SK-N-SH treated with all-trans-retinoic acid at 6 μM for 48 hours (cell line): ENCODE measurements around the gene KAT7.
A peak's percentile ranks its signal among the peaks of the same experiment; 100 is the strongest.

ENCODE experiments used
- ATAC-seq: fragments of 200-7000 bp; cut with Tn5 transposase; 3 replicates; pipeline ENCODE4 v1.9.1; 2020; ENCODE audit warnings: mild to moderate bottlenecking, moderate library complexity
- ARNTL ChIP-seq: fragments of 450-650 bp; formaldehyde crosslinking; IDR thresholded peaks from 2 replicates; pipeline ENCODE4 v1.5.0; 2020; ENCODE audit warnings: low read depth, mild to moderate bottlenecking, moderate library complexity, borderline replicate concordance
- BACH2 ChIP-seq: fragments of 250-450 bp; sonication (Bioruptor Pico); IDR thresholded peaks from 2 replicates; pipeline ENCODE4 v1.9.0; 2021; ENCODE audit warnings: mild to moderate bottlenecking, borderline replicate concordance
- CSDC2 ChIP-seq: fragments of 250-450 bp; sonication (Bioruptor Pico); IDR thresholded peaks from 2 replicates; pipeline ENCODE4 v1.5.0; 2020; ENCODE audit warnings: mild to moderate bottlenecking, moderate library complexity
- GLIS3 ChIP-seq: fragments of 250-450 bp; sonication (Bioruptor Pico); IDR thresholded peaks from 2 replicates; pipeline ENCODE4 v1.5.0; 2020; ENCODE audit warnings: mild to moderate bottlenecking, moderate library complexity
- ISL1 ChIP-seq: fragments of 250-450 bp; sonication (Bioruptor Pico); IDR thresholded peaks from 2 replicates; pipeline ENCODE4 v2.1.2; 2022; ENCODE audit warnings: mild to moderate bottlenecking, moderate library complexity
- PPARA ChIP-seq: fragments of 250-450 bp; sonication (Bioruptor Pico); IDR thresholded peaks from 2 replicates; pipeline ENCODE4 v1.5.0; 2020; ENCODE audit warnings: mild to moderate bottlenecking, borderline replicate concordance
- RARB ChIP-seq: fragments of 250-450 bp; sonication (Bioruptor Pico); IDR thresholded peaks from 2 replicates; pipeline ENCODE4 v1.8.0; 2021; ENCODE audit warnings: mild to moderate bottlenecking, moderate library complexity
- SNAI2 ChIP-seq: fragments of 250-450 bp; sonication (Bioruptor Pico); IDR thresholded peaks from 2 replicates; pipeline ENCODE4 v1.5.0; 2020; ENCODE audit warnings: mild to moderate bottlenecking, moderate library complexity
- TOX ChIP-seq: fragments of 250-450 bp; sonication (Bioruptor Pico); IDR thresholded peaks from 2 replicates; pipeline ENCODE4 v1.8.0; 2021; ENCODE audit warnings: mild to moderate bottlenecking, moderate library complexity, borderline replicate concordance
- ZC3H10 ChIP-seq: fragments of 250-450 bp; sonication (Bioruptor Pico); IDR thresholded peaks from 2 replicates; pipeline ENCODE4 v1.5.1; 2021; ENCODE audit warnings: mild to moderate bottlenecking, moderate library complexity
- ZFP3 ChIP-seq: fragments of 250-450 bp; sonication (Bioruptor Pico); IDR thresholded peaks from 2 replicates; pipeline ENCODE4 v1.5.0; 2020; ENCODE audit warnings: mild to moderate bottlenecking, moderate library complexity
- ZNF565 ChIP-seq: fragments of 450-650 bp; formaldehyde crosslinking; conservative IDR thresholded peaks from 2 replicates; pipeline ENCODE4 v1.5.0; 2020; ENCODE audit warnings: low read depth, mild to moderate bottlenecking, moderate library complexity
- ZNF70 ChIP-seq: fragments of 450-650 bp; formaldehyde crosslinking; IDR thresholded peaks from 2 replicates; pipeline ENCODE4 v1.5.0; 2020; ENCODE audit warnings: mild to moderate bottlenecking, moderate library complexity
- ZNF8 ChIP-seq: fragments of 450-650 bp; formaldehyde crosslinking; IDR thresholded peaks from 2 replicates; pipeline ENCODE4 v1.5.0; 2020; ENCODE audit warnings: mild to moderate bottlenecking, moderate library complexity
- TF ChIP-seq, protein P1 (sequence below): fragments of 250-450 bp; sonication (Bioruptor Pico); IDR thresholded peaks from 2 replicates; pipeline ENCODE4 v1.8.0; 2021; ENCODE audit warnings: low read depth, mild to moderate bottlenecking, moderate library complexity, borderline replicate concordance
- TF ChIP-seq, protein P2 (sequence below): fragments of 250-450 bp; sonication (Bioruptor Pico); IDR thresholded peaks from 2 replicates; pipeline ENCODE4 v1.5.0; 2020; ENCODE audit warnings: mild to moderate bottlenecking, moderate library complexity
- TF ChIP-seq, protein P3 (sequence below): fragments of 250-450 bp; sonication (Bioruptor Pico); IDR thresholded peaks from 2 replicates; pipeline ENCODE4 v1.8.0; 2020; ENCODE audit warnings: mild to moderate bottlenecking, moderate library complexity, borderline replicate concordance
- TF ChIP-seq, protein P4 (sequence below): fragments of 250-450 bp; sonication (Bioruptor Pico); IDR thresholded peaks from 2 replicates; pipeline ENCODE4 v1.5.1; 2020; ENCODE audit warnings: low read depth, mild to moderate bottlenecking, moderate library complexity

Gene KAT7

DNA sequence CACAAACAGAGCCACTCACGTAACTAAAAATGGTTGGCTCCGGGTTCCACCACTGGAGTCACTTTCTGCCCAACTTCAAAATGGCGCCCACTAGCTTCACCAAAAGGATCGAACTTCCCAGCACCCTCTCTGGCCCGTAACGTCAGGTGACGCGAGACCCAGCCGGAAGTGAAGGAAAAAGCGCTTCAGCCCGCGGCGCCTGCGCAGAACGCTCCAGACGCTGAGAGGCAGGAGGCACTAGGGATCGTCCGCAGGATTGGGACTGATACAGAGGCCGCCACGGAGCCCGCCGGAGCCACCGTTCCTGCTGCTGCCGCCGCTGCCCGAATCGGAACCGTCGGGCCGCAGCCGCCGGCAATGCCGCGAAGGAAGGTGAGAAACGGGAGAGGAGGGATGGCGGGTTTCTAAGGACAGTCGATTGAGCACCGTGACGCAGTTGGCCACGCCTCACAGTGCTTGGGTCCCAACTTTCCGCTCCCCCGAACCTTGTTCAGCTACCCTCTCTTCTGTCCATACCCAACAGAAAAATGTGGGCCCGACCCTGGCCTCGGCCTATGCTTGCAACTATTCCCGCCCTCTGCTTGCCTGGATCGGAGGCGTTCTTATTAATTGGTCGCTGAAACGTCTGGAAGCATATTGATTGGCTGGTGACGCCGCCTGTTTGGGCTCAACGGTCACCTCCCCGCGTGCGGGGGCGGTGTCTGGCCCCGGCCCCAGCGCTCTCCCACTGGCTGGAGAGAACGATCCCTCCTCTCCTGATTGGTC lies at the start of gene KAT7:
Gene KAT7 (plus strand): TSS at position 204 of the 765 bp plus-strand sequence. CDS start 154 bp downstream, at position 358.
- TF ChIP-seq ZFP3 (CRISPR knock-in tag) (peak; percentile 46; the same call in 1 of the 2 replicates), TOX (CRISPR knock-in tag) (0 out of 2 replicates have a peak, but pooled peaks have one; percentile 20), CSDC2 (CRISPR knock-in tag) (0 out of 2 replicates have a peak, but pooled peaks have one; percentile 12)
- TF ChIP-seq, protein P1, sequence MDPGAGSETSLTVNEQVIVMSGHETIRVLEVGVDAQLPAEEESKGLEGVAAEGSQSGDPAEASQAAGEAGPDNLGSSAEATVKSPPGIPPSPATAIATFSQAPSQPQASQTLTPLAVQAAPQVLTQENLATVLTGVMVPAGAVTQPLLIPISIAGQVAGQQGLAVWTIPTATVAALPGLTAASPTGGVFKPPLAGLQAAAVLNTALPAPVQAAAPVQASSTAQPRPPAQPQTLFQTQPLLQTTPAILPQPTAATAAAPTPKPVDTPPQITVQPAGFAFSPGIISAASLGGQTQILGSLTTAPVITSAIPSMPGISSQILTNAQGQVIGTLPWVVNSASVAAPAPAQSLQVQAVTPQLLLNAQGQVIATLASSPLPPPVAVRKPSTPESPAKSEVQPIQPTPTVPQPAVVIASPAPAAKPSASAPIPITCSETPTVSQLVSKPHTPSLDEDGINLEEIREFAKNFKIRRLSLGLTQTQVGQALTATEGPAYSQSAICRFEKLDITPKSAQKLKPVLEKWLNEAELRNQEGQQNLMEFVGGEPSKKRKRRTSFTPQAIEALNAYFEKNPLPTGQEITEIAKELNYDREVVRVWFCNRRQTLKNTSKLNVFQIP = no peak
- TF ChIP-seq, protein P2, sequence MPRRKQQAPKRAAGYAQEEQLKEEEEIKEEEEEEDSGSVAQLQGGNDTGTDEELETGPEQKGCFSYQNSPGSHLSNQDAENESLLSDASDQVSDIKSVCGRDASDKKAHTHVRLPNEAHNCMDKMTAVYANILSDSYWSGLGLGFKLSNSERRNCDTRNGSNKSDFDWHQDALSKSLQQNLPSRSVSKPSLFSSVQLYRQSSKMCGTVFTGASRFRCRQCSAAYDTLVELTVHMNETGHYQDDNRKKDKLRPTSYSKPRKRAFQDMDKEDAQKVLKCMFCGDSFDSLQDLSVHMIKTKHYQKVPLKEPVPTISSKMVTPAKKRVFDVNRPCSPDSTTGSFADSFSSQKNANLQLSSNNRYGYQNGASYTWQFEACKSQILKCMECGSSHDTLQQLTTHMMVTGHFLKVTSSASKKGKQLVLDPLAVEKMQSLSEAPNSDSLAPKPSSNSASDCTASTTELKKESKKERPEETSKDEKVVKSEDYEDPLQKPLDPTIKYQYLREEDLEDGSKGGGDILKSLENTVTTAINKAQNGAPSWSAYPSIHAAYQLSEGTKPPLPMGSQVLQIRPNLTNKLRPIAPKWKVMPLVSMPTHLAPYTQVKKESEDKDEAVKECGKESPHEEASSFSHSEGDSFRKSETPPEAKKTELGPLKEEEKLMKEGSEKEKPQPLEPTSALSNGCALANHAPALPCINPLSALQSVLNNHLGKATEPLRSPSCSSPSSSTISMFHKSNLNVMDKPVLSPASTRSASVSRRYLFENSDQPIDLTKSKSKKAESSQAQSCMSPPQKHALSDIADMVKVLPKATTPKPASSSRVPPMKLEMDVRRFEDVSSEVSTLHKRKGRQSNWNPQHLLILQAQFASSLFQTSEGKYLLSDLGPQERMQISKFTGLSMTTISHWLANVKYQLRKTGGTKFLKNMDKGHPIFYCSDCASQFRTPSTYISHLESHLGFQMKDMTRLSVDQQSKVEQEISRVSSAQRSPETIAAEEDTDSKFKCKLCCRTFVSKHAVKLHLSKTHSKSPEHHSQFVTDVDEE (CRISPR knock-in tag) = peak; percentile 86
- peak; percentile 96 for ATAC-seq

DNA sequence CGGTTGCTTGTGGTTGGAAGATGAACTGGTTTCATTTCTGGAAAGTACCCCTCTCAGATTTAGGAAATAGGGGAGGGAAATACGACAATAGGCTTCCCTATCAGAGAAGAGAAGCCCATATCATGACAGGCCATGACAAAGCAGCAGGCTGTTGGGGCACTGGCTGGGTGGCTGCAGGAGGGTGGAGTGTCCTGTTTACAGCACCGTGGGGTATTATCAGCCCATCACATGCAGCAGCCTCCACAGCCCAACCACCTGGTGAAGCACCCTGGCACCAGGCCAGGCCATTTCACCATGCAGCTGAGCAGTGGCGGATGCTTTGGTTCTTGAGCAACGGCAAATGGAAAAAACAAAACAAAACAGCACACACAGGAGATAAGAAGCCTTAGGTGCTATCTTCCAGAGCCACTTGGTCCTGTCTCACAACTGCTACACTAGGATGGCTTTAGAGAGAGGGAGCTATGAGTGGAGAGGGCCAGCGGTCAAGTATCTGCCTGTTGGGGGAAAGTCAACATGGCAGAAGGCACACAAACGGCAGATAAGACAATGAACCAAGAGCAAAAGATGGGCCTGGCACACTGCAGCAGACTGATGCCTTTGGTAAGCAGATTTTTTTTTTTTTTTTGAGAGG lies 48.7 kb upstream of the KAT7 start:
- no peak for ATAC-seq
- TF ChIP-seq PPARA (CRISPR knock-in tag) (no peak), TOX (CRISPR knock-in tag) (no peak)

DNA sequence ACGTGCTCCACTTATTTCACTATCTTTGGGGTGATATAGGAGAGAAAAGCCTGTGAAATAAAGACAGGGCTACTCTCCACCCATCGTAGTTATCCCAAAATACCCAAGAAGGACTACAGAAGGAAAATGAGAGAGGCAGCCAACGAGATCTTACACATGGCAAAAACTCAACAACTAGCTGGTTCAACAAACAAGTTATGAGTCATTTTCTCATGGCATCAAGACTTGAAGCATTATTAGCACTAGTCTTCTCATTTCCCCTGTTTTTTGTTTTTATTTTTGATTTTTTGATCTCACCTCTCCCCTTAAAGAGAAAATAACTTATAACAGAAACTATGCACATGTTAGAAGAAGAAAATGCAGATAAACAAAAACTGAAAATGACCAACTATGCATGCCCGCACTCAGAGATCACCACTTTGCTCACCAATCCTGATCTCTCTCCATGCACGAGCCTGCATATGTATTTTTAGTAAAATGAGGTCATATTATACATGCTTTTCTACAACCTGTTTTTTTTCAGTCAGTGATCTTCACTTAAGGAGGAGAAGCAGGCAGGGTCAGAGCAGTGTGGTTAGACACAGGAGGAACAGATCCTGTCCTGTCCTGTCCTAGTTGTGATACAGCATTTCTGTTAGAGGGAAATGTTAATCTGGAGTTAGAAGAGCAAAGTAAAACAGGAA lies 47.3 kb upstream of the KAT7 start:
- TF ChIP-seq, protein P3, sequence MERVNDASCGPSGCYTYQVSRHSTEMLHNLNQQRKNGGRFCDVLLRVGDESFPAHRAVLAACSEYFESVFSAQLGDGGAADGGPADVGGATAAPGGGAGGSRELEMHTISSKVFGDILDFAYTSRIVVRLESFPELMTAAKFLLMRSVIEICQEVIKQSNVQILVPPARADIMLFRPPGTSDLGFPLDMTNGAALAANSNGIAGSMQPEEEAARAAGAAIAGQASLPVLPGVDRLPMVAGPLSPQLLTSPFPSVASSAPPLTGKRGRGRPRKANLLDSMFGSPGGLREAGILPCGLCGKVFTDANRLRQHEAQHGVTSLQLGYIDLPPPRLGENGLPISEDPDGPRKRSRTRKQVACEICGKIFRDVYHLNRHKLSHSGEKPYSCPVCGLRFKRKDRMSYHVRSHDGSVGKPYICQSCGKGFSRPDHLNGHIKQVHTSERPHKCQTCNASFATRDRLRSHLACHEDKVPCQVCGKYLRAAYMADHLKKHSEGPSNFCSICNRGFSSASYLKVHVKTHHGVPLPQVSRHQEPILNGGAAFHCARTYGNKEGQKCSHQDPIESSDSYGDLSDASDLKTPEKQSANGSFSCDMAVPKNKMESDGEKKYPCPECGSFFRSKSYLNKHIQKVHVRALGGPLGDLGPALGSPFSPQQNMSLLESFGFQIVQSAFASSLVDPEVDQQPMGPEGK (CRISPR knock-in tag) = no peak
- TF ChIP-seq GLIS3 (CRISPR knock-in tag) = no peak
- TF ChIP-seq RARB = no peak
- no peak for TF ChIP-seq ZNF8 (CRISPR knock-in tag)
- no peak for TF ChIP-seq ISL1 (CRISPR knock-in tag)
- no peak for TF ChIP-seq ZNF565 (CRISPR knock-in tag)
- TF ChIP-seq, protein P4, sequence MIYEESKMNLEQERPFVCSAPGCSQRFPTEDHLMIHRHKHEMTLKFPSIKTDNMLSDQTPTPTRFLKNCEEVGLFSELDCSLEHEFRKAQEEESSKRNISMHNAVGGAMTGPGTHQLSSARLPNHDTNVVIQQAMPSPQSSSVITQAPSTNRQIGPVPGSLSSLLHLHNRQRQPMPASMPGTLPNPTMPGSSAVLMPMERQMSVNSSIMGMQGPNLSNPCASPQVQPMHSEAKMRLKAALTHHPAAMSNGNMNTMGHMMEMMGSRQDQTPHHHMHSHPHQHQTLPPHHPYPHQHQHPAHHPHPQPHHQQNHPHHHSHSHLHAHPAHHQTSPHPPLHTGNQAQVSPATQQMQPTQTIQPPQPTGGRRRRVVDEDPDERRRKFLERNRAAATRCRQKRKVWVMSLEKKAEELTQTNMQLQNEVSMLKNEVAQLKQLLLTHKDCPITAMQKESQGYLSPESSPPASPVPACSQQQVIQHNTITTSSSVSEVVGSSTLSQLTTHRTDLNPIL (CRISPR knock-in tag) = no peak
- TF ChIP-seq ZNF70 = no peak
- TF ChIP-seq ZC3H10 (CRISPR knock-in tag) = no peak
- no peak for TF ChIP-seq ARNTL (CRISPR knock-in tag)
- no peak for TF ChIP-seq BACH2 (CRISPR knock-in tag)
- no peak for TF ChIP-seq SNAI2 (CRISPR knock-in tag)
- TF ChIP-seq, protein P1 = no peak
- peak; percentile 57 for ATAC-seq
